NCI-H446 (cell line): ENCODE results near the gene KCNJ2.

Experiments
- DNase-seq, 2 experiments: peaks; one replicate each; lab custom pipeline; 2025; lab: John Stamatoyannopoulos, UW

KCNJ2 gene

DNA sequence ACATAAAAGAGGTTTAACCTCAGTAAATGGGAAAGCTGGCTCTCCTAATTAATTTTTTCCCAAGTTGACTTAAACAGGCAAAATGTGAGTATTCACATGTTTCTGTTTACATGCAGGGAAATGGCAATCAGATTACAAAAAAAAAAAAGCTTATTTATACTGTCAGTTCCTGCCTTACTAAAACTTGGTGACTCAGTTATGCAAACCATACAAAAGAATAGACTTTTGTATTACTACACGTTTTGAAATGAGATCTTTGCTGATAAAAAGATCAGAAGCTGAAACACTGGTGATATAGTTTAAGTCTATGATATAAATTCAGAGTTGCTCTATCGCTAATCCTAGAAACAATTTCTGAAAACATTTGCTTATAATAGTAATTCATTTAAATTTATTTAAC is 9.4 kb upstream of the KCNJ2 start:
- no peak for DNase-seq

DNA sequence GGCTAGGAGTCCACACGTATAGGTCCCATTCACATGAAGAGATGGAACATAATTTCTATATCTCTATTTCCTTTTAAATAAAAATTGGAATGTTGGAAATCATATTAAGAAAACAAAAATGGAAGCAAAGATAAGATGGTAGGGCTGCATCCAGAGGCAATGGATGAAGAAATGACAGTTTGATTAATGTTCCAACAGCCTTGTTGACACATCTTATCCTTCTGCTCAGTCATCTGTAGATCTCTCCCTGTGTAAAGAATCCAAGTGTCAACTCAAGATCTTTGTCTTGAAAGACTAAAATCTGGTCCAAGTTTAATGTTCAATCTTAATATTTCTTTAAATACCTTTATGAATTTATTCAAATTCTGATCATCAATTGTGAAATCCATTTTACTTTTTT is 7.8 kb upstream of the KCNJ2 start:
- no peak for DNase-seq

DNA sequence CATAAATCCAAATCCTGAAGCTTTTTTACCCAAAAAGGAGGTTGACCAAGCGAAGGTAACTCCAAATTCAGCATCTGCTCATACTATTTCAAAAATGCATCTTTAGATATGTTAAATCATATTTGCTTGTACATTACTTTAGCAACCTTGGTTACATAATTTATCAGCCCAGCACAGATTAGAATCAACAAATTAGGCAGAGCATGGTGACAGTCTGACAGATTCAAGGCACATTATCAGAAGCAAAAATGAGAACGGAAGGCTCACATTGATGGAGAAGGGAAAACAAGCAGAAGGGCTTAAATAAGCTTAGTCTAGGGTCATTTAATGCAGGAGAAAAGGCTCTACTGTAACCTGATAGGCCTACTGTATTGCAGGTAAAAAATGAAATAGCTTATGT is 3.9 kb upstream of the KCNJ2 start:
- DNase-seq = no peak

DNA sequence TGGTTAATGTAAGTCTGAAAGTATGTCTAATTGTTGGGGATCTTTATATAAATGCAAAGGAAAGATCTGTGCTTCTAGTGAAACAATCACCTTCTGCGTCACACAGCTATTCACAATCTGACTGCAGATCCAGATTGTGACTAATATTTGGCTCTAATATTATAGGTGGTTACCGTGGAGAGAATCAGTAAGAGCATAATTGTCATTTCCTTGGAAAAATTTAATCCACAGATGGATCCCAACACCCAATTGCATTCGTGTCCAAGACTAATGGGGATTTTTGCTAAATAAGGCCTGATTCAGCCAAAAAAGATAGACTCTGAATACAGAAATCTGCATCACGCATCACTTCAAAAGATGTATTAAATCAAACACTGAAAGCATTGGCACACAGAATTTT is 2.7 kb upstream of the KCNJ2 start:
- DNase-seq = peak; percentile 42 to 75

DNA sequence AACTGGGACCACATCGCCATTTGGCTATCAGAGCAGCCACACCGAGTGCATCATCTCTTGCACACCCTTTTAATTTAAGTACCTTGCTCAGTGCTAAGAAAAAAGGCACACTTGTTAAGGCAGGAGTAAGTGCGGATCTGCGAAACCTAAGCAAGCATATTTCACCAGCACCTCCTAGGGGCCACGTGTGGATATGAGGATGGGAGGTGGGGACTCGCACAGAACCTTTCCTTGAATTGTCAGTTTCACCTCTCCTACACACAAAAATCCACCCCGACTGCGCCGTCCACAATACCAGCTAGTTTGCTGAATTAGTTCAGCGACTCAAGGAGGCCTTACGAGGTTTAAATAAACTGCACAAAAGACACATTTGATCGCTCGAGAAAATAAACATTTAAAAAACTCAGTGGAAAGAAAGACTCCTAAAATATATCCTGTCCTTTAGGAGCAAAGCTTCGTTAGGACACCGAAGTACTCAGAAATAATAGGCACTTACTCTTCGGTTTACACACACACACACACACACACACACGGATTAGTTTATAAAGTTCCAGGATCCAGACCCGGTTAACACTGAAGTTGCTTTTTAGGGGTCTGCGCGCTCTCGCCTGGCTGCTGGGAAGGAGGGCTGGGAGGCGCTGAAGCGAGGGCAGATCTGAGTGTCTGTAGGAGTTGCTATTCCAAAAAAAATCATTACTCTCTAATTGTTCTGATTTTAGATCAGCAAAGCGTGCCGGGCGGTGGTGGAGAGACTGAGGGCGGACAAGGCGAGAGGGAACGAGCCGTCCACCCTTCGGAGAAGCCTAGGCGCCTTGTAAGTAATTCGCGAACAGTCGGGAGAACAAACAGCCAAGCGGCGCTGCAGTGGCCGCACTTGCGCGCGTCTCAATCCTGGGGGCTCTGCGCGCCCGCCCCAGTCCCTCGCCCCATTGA is 1.0 kb upstream of the KCNJ2 start:
- peak; percentile 51 to 71 for DNase-seq

DNA sequence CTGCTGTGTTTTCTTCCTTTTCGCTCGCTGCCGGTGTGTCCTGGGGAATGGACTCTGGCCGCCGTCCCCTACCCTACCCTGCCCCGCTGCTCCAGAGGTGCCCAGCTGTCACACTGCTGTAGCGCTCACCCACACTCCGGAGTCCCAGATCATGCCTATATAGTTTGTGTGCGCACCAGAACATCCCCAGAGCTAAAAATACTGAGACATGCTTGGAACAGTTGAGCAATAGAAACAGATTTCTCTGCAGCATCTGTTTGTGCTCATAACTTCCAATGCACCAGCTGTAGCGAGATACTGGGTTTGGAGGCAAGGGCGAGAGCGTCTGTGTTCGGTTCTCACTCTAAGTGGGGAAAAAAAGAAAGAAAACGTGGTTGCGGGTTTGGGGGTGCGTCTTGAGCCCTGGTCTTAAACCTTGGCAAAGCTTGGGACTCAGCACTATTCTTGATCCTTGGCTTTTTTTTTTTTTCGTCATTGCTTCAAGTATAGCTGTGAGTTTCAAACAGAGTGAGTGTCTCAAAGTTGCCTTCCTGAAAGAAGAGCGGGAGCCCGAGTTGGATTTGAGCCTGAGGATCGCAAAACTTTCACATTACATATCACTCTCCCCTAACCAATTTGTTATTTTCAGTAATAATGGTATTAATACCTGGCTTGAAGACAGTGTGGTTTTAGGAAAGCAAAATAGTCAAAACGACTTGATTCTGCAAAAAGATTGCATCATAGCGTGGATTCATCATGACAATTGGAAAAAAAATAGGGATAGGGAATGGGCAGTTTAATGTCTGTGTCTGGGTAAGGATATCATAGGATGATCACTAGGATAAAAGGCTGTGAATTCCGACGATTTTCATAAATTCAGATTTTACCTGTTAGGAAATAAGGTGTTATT is 621 bp downstream of the KCNJ2 start:
- peak; percentile 17 to 49 for DNase-seq

DNA sequence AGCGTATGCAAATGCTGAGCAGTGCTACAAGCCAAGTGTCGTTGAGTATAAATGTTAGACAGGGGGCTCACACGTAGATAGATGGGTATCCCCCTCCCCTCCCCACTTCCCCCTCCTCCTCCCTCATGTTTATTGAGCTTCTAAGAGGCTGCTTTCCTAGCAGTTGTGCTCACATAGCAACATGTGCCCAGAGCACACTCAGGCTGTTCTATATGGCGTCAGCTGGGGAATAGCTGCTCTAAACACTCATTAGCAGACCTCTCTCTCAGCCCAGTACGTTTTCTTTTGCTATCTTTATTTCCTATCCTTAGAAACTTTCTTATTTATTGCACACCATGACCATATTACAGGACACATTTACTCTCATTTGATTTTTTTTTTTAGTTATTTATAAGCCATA is 1.8 kb downstream of the KCNJ2 start:
- DNase-seq = peak; percentile 24 to 59

DNA sequence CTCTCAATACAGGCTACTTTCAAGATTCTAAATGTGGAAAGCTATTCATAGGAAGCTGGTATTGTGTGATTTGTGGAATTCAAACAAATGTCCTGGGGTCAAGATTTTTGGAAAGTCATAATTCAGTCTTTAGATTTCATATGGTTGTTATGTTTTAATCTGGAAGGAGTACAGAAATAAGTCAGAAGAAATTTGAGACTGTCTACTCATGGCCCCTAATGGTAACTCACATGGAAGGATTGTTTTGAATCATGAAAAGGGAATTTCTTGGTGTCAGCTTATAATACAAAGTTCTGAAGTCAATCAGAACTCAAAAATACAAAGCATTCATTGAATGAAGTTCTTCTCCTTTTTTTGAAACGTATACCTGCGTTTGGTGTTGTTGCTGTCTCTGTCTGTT is 3.1 kb downstream of the KCNJ2 start:
- DNase-seq = no peak

DNA sequence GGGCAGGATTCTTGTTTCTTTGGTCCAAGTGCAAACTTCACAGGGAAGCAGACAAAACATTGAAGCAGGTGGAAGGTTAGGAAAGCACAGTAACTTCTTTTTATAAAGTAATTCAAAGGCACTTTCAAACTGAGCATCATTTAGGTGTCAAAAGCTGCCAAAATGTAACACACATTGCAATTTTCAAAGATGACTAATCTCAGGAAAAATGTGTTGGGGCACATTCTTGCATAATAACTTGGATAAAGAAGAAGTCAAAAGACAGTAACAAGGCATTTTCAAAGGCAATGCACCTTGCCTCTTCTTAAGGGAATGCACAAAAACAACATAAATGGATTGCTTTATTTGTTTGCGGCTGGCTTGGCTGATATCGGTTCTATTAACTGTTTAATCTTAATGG is 3.6 kb downstream of the KCNJ2 start:
- no peak for DNase-seq

DNA sequence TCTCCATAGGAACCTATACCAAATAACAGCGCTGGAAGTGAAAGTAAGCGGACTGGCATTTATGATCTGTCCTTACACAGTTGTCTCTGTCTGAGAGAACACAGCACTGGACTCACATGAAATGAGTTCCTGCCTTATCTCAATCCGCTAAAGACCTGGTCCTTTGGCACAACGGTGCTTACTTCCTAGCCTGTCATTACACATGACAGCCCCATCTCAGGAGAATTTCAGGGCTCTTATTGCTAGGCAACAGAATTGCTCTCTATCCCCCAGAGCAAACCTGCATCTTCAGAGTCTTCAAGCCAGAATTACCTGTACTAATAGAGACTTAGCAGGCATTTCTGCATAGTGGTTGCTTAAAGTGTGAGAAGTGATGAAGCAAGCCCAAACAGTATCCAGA is 4.3 kb downstream of the KCNJ2 start:
- no peak for DNase-seq

DNA sequence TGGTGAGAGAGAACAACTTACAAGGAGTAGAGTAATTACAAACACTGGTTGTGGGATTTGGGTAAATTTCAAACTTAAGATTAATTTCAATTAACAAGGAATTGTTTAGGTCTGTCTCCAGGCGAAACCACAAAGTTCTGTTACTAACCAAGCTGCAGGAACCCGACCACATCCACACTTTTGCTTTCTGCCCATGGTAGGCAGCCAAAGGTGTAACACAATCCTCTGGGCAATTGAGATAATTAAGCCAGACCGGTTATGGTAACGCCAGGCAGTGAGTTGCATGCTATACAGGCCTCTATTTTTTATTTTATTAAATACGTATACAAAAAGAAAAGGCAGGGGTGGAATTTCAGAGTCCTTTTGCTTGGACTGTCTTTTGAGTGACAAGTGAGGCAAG is 12.0 kb downstream of the KCNJ2 start:
- no peak for DNase-seq

DNA sequence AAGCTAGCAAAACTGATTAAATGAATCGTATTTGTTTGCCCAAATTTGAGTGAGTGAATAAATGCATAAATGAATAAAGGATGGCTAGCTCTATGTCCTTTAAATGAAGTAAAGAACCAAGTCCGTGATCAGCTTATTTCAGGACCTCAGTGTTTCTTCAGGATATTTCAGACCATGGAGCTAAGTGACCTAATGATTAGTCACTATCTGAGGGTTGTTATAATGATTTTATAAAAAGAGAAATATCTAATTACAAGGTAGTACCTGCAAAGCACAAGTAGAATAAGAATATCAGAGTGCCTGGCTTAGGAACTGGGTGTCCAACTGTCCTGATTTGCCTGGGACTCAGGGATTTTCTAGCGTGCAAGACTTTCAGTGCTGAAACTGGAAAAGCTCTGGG is 12.5 kb downstream of the KCNJ2 start:
- no peak for DNase-seq

DNA sequence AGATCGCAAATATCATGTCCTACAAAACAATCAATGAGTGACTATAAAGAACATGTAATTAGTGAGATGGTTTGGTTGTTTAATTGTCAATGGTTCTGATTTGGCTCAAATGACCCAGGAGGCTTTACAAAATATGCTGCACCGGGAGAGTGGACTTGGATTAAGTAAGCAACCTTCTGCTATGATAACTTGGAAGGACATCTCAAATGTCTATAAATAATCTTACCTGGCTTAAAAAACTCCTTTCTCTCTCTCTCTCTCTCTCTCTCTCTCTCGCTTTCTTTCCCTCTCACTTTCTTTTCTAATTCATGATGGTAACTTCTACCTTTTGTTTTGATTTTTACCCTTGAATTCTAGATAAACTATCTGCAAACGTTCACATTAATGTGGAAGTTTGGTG is 14.2 kb downstream of the KCNJ2 start:
- no peak for DNase-seq

DNA sequence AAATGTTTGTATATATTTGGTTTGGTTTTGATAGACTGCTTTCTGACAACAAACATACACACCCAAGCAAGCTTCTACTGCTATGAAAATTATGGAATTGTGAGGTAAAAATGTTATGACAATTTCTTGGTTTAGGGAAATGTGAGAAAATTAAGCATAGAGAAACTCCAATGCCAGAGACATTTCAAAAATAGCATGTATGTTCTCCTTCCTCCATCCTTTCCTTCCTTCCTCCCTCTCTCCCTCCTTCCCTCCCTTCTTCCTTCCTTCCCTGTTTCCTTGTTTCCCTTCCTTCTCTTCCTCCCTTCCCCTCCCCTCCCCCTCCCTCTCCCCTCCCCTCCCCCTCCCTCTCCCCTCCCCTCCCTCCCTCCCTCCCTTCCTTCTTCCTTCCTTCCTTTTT is 14.9 kb downstream of the KCNJ2 start:
- DNase-seq = no peak

DNA sequence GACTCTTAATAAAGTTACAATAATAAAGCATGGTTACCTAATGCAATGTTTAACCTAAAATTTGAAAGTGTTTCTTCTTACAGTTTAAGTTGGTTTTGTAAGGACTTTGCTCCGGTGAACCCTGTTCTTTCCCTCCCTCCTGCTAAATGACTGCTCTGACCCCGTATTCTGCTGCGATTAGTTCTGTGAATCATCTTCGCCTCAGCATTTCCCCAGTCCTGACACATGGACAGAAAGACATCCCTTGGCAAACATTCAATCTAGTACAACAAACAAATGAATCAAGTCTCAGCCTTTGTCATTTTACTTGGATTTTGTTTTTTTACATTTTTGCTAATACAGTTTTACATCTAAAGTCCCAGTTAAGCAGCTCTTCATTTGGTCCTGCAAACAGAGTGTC is 15.4 kb downstream of the KCNJ2 start:
- no peak for DNase-seq

DNA sequence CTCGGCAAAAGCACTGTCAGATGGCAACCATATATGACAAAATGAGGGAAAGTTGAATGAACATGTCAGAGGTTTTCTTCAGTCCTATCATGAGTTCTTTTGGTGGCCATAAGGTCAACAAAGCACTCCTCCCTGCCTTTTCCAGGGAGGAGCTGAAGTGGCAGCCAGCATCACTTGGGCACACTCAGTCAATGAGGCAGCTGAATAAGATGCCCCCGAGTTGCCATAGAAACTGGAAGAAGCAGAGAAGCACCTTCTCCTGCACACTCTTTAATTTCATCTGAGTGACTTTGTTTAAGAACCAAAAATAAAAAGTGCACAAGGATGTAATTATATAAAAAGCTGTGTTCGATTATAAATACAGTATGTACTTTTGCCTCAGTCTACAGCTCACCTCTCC is 16.0 kb downstream of the KCNJ2 start:
- no peak for DNase-seq

DNA sequence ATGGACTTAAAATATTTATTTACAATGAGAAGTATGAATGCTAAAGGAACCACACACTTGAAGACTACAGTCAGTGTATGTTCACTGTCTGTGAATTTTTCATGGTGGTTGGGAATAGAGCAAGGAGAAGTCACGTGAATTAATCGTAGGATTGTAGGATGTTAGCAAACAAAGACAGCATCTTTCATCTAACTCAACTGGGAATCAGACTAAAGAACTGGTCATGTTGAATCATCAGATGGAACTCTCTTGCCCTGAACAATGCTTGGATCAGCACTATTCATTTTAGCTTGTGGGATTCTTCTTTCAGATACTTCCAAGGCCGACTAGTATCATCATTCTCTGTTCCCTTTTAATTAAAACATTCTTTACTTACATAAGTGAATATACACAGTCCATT is 18.1 kb downstream of the KCNJ2 start:
- DNase-seq = no peak

DNA sequence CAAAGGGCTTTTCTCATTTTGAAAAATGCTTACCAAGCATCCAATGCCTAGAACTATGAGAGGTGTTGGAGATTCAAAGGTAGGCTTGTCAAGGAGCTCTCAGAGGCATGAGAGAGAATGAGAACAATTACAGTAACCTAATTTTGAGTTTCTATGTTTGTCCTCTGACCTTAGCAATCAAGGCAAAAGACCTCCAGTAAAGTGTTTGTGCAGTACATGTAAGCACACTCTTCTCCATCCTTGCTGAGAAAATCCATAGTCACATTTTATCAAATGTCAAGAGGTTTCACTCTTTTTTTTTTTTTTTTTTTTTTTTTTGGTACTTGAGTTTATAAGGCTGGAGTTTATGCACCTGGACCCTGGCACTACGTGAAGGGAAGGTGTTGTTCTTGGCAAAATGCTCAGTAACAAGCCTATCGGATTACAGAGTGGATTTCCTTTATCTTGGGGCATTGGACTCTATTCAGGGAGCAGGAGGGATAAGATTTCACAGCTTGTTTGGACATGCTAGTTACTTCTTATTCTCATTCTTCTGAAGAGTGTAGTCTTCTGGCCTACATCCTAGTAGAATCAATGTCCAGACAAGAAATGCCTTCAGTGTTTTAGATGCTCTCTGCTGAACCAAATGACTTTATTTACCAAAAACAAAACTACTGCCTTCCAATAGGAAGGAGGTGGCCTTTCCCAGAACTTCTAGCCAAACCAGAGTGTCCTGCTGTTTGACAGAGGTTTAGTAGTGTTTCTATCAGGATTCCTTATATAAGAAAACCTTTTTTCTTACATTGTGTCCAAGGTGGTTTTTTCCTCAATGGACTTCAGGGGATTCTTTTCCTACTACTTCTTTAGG is 21.9 kb downstream of the KCNJ2 start:
- DNase-seq = no peak

DNA sequence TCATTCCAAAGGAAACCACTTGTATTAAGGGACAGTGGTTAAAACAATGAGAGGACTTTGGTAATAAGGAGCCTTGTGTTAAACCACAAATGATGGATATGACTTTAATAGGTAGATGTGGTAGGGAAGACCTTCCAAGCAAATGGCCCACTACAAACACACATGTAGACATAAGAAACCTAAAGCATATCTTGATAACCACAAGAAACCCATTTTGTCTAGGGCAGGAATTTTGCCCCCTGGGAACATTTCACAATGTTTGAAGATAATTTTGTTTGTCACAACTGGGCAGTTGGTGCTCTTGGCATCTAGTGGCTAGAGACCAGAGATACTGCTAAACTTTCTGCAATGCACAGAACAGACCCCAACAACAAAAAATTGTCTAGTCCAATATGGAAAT is 25.8 kb downstream of the KCNJ2 start:
- no peak for DNase-seq

DNA sequence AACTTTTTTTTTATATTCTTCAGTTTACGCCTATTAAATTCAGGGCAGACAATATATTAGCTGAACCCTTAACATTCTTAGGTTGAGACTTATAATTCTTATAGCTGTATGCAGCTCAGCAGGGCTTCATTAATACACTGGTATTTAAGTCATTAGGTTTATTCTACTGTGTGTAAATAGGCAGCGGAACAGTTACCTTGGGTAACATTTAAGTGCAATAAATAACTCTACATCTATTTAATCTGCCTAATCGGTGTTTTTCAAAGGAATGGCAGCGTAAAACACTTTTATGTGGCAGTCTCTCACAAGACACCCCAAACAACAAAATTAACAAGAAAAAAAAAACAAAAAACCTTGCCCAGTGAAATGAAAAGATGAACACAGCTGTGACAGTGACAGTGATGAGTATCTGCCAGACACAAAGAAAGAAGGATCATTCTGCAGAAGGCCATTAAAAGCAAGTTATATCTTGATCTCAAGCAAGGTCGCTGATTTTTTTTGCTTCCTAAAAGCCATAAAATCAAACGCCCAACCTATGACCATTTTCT is 32.6 kb downstream of the KCNJ2 start:
- no peak for DNase-seq

DNA sequence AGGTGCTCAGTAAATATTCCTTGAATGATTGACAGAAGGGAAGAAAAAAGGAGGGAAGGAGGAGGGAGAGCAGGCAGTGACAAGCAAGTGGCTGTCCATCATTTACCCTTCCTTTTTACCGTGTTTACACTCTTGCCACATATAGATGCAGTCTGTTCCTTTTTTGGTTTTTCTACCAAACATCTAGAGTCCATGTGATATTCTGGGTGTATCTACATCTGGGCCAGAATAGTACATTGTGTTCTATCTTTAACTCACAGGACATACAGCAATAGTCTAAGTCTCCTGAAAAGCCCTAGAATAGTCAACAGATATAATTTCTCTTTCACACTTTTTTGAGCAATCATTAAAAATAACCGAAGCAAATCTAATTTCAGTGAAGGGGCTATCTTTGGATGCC is 33.5 kb downstream of the KCNJ2 start:
- DNase-seq = no peak

DNA sequence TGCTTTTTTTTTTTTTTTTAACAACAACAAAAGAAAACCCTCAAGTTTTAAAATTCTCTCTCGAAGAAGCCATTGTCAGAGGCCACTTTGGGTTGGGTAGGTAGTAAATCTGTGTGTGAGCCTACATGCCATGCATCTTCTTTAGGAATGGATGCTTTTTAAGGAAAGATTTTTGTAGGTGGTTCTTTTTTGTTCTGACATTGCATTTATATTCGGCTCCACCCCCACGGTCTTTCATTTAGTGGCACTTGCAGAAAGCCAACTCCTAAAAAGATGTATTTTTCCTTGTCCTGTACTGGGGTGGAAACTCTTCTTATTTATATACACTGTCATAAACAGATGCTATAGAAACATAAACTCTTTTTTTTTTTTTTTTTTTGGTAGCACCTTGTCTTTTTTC is 35.1 kb downstream of the KCNJ2 start:
- no peak for DNase-seq
